ENCODE measurements around the gene PRDM2.

GRCh38 chr1:13746342-13746741, 46.4 kb downstream of the PRDM2 start:
- no peak for TF ChIP-seq CTCF (IDR thresholded peaks at IDR 0.05; ENCODE audit: poor library complexity)
- TF ChIP-seq EZH2 (IDR thresholded peaks at IDR 0.05; ENCODE audit: borderline replicate concordance): no peak
